Measurements from ENCODE around the gene FMNL2.

DNA sequence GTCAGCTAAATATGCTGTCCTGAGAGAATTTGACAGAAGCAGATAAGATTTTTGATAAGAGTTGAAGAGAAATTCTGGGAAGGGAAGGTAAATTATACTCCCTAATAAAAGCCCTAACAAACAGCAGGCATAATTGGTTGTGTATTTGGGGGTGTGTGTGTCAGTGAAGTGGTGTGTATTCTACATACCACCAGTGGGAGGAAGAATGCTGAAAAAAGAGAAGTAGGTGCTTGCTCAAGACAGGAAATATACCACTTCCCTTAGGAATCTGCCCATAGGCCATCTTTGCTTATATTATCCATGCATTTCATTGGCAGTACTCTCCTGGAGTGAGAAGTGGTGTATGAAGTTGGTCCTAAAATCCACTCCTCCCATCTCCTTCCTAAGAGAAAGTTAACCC lies 76.2 kb downstream of the FMNL2 start:
- TF ChIP-seq, protein P1, sequence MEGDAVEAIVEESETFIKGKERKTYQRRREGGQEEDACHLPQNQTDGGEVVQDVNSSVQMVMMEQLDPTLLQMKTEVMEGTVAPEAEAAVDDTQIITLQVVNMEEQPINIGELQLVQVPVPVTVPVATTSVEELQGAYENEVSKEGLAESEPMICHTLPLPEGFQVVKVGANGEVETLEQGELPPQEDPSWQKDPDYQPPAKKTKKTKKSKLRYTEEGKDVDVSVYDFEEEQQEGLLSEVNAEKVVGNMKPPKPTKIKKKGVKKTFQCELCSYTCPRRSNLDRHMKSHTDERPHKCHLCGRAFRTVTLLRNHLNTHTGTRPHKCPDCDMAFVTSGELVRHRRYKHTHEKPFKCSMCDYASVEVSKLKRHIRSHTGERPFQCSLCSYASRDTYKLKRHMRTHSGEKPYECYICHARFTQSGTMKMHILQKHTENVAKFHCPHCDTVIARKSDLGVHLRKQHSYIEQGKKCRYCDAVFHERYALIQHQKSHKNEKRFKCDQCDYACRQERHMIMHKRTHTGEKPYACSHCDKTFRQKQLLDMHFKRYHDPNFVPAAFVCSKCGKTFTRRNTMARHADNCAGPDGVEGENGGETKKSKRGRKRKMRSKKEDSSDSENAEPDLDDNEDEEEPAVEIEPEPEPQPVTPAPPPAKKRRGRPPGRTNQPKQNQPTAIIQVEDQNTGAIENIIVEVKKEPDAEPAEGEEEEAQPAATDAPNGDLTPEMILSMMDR (IDR thresholded peaks at IDR 0.05 in 2 of 3, conservative IDR thresholded peaks at IDR 0.05 in 1 of 3; ENCODE audit: borderline replicate concordance in 1 of 3, insufficient read depth in 1 of 3, low read depth in 2 of 3, low read length in 2 of 3), result no peak
- no peak for TF ChIP-seq POLR2A (IDR thresholded peaks at IDR 0.05; ENCODE audit: borderline replicate concordance, extremely low read depth, insufficient read depth, insufficient read length)
- TF ChIP-seq, protein P2, sequence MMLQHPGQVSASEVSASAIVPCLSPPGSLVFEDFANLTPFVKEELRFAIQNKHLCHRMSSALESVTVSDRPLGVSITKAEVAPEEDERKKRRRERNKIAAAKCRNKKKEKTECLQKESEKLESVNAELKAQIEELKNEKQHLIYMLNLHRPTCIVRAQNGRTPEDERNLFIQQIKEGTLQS (IDR thresholded peaks at IDR 0.05), result no peak
- no peak for TF ChIP-seq SIN3A (IDR thresholded peaks at IDR 0.05; ENCODE audit: low read depth)
- no peak for TF ChIP-seq SP1 (IDR thresholded peaks at IDR 0.05; ENCODE audit: low read depth)
- TF ChIP-seq, protein P3, sequence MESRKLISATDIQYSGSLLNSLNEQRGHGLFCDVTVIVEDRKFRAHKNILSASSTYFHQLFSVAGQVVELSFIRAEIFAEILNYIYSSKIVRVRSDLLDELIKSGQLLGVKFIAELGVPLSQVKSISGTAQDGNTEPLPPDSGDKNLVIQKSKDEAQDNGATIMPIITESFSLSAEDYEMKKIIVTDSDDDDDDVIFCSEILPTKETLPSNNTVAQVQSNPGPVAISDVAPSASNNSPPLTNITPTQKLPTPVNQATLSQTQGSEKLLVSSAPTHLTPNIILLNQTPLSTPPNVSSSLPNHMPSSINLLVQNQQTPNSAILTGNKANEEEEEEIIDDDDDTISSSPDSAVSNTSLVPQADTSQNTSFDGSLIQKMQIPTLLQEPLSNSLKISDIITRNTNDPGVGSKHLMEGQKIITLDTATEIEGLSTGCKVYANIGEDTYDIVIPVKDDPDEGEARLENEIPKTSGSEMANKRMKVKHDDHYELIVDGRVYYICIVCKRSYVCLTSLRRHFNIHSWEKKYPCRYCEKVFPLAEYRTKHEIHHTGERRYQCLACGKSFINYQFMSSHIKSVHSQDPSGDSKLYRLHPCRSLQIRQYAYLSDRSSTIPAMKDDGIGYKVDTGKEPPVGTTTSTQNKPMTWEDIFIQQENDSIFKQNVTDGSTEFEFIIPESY (IDR thresholded peaks at IDR 0.05; ENCODE audit: extremely low read depth, insufficient replicate concordance, low read length), result no peak
- TF ChIP-seq POLR2AphosphoS5 (IDR thresholded peaks at IDR 0.05; ENCODE audit: low read depth, low read length), result no peak

Measured in HCT116 (cell line).